ENCODE data around the gene AADACL3. TPM values are rescaled to one million over a fixed set of nuclear protein-coding genes. Genes with fewer than 3 reads are reported as not detected.
"Not testable (repeated sequence)": the region's sequence is repeated elsewhere in the genome, so short reads cannot be mapped to it uniquely, and the experiment has no call there.

The AADACL3 gene, protein sequence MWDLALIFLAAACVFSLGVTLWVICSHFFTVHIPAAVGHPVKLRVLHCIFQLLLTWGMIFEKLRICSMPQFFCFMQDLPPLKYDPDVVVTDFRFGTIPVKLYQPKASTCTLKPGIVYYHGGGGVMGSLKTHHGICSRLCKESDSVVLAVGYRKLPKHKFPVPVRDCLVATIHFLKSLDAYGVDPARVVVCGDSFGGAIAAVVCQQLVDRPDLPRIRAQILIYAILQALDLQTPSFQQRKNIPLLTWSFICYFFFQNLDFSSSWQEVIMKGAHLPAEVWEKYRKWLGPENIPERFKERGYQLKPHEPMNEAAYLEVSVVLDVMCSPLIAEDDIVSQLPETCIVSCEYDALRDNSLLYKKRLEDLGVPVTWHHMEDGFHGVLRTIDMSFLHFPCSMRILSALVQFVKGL
- polyA plus RNA-seq: not detected
- long read RNA-seq, donor 1: 0 reads
- long read RNA-seq, donor 2: 0 reads
- long read RNA-seq, donor 3: 0 reads
- long read RNA-seq, donor 4: 0 reads
- long read RNA-seq, donor 5: 0 reads
- long read RNA-seq, donor 6: 0 reads
- long read RNA-seq, donor 7: 0 reads
- long read RNA-seq, donor 8: 0 reads
- long read RNA-seq, donor 9: 0 reads
- long read RNA-seq, donor 10: 0 reads

DNA sequence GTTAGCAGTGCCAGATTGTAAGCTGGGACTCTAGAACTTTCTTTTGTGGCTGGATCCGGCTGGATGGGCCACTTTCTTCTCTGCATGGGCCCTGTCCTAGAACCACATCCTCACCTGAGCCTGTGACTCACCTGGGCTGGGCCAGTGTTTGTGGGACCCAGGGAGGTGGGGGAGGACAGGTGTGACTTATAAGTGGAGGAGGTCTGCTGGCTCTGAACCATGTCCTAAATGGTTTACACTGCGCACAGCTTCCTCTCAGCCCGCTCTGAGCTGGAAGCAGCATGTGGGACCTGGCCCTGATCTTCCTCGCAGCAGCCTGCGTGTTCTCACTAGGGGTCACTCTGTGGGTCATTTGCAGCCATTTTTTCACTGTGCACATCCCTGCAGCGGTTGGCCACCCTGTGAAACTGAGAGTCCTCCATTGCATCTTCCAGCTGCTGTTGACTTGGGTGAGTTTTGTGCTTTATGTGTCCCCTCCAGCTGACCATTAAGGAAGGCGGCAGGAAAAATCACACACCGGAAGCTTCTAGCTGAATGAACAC, at the start of gene AADACL3:
Gene AADACL3 (plus strand): TSS at position 215 of the 542 bp plus-strand sequence. CDS start 67 bp downstream, at position 282.
- H3K9me3 ChIP-seq (ENCODE audit: control insufficient read depth in 2 of 2, insufficient read depth in 1 of 2, low read depth in 1 of 2, low read length in 1 of 2): no peaks in the 10 kb centered on the region
- WGBS, 3 donors: 85 to 86% (median 86%) methylated on average over 8 of the region's 8 CpGs
- H3K4me3 ChIP-seq (ENCODE audit: low read depth in 1 of 3, low read length in 3 of 3): no peak within 1 kb of the TSS
- no peaks in the 10 kb centered on the region for H3K36me3 ChIP-seq (ENCODE audit: control insufficient read depth in 3 of 3, insufficient read depth in 2 of 3, low read depth in 1 of 3, low read length in 3 of 3)
- H3K27ac ChIP-seq (ENCODE audit: low read depth in 1 of 3, low read length in 2 of 3): no peak within 1 kb of the TSS
- no peak for DNase-seq
- no peaks in the 10 kb centered on the region for H3K4me1 ChIP-seq (ENCODE audit: control insufficient read depth in 3 of 3, insufficient read depth in 2 of 3, low read depth in 1 of 3, low read length in 2 of 3)
- H3K27me3 ChIP-seq (ENCODE audit: control insufficient read depth in 3 of 3, insufficient read depth in 3 of 3, low read length in 3 of 3): peaks cover 0 to 3% (median 0%) of the 10 kb centered on the region in 3 donors
- FAIRE-seq: no peak

GRCh38 chr1:12666141-12666735, 49.7 kb upstream of the AADACL3 start:
- no peak for FAIRE-seq
- 82 to 87% (median 84%) methylated on average over 15 of the region's 15 CpGs for WGBS, 3 donors

GRCh38 chr1:12669529-12670068, 46.3 kb upstream of the AADACL3 start:
- FAIRE-seq (no peak), DNase-seq (no peak)
- Histone ChIP-seq H3K4me3 (ENCODE audit: low read depth in 1 of 3, low read length in 3 of 3) (no peak overlapping the region), H3K36me3 (ENCODE audit: control insufficient read depth in 3 of 3, insufficient read depth in 2 of 3, low read depth in 1 of 3, low read length in 3 of 3) (no peaks in the 10 kb centered on the region), H3K27me3 (ENCODE audit: control insufficient read depth in 3 of 3, insufficient read depth in 3 of 3, low read length in 3 of 3) (no peaks in the 10 kb centered on the region), H3K9me3 (ENCODE audit: control insufficient read depth in 2 of 2, insufficient read depth in 1 of 2, low read depth in 1 of 2, low read length in 1 of 2) (peaks cover 0 to 11% of the 10 kb centered on the region in 2 donors), H3K27ac (ENCODE audit: low read depth in 1 of 3, low read length in 2 of 3) (no peak overlapping the region), H3K4me1 (ENCODE audit: control insufficient read depth in 3 of 3, insufficient read depth in 2 of 3, low read depth in 1 of 3, low read length in 2 of 3) (no peaks in the 10 kb centered on the region)
- WGBS, 3 donors: 47 to 76% (median 54%) methylated on average over 3 of the region's 3 CpGs

More at GRCh38 chr1:12666141-12666735, 49.7 kb upstream of the AADACL3 start:
- H3K4me3 ChIP-seq (ENCODE audit: low read depth in 1 of 3, low read length in 3 of 3): no peak overlapping the region
- no peaks in the 10 kb centered on the region for H3K27me3 ChIP-seq (ENCODE audit: control insufficient read depth in 3 of 3, insufficient read depth in 3 of 3, low read length in 3 of 3)
- no peak overlapping the region for H3K27ac ChIP-seq (ENCODE audit: low read depth in 1 of 3, low read length in 2 of 3)
- no peak for DNase-seq
- no peaks in the 10 kb centered on the region for H3K36me3 ChIP-seq (ENCODE audit: control insufficient read depth in 3 of 3, insufficient read depth in 2 of 3, low read depth in 1 of 3, low read length in 3 of 3)
- H3K9me3 ChIP-seq (ENCODE audit: control insufficient read depth in 2 of 2, insufficient read depth in 1 of 2, low read depth in 1 of 2, low read length in 1 of 2): peaks cover 0 to 19% of the 10 kb centered on the region in 2 donors
- H3K4me1 ChIP-seq (ENCODE audit: control insufficient read depth in 3 of 3, insufficient read depth in 2 of 3, low read depth in 1 of 3, low read length in 2 of 3): no peaks in the 10 kb centered on the region

GRCh38 chr1:12674358-12674757, 41.6 kb upstream of the AADACL3 start:
- H3K27ac ChIP-seq (ENCODE audit: low read depth in 1 of 3, low read length in 2 of 3): no peak overlapping the region
- no peak overlapping the region for H3K4me3 ChIP-seq (ENCODE audit: low read depth in 1 of 3, low read length in 3 of 3)
- no peaks in the 10 kb centered on the region for H3K36me3 ChIP-seq (ENCODE audit: control insufficient read depth in 3 of 3, insufficient read depth in 2 of 3, low read depth in 1 of 3, low read length in 3 of 3)
- H3K4me1 ChIP-seq (ENCODE audit: control insufficient read depth in 3 of 3, insufficient read depth in 2 of 3, low read depth in 1 of 3, low read length in 2 of 3): no peaks in the 10 kb centered on the region
- H3K9me3 ChIP-seq (ENCODE audit: control insufficient read depth in 2 of 2, insufficient read depth in 1 of 2, low read depth in 1 of 2, low read length in 1 of 2): no peaks in the 10 kb centered on the region
- DNase-seq (no peak), FAIRE-seq (no peak)
- H3K27me3 ChIP-seq (ENCODE audit: control insufficient read depth in 3 of 3, insufficient read depth in 3 of 3, low read length in 3 of 3): peaks cover 0 to 3% (median 0%) of the 10 kb centered on the region in 3 donors

DNA sequence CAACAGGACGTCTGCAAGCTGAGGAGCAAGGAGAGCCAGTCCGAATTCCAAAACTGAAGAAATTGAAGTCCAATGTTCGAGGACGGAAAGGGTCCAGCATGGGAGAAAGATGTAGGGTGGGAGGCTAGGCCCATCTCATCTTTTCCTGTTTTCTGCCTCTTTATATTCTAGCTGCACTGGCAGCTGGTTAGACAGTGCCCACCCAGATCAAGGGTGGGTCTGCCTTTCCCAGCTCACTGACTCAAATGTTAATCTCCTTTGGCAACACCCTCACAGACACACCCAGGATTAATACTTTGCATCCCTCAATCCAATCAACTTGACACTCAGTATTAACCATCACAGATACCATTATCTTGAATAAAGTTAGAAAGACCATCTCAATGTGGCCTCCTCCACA, 39.8 kb upstream of the AADACL3 start:
- H3K4me3 ChIP-seq (ENCODE audit: low read depth in 1 of 3, low read length in 3 of 3); H3K27ac ChIP-seq (ENCODE audit: low read depth in 1 of 3, low read length in 2 of 3); H3K36me3 ChIP-seq (ENCODE audit: control insufficient read depth in 3 of 3, insufficient read depth in 2 of 3, low read depth in 1 of 3, low read length in 3 of 3); H3K9me3 ChIP-seq (ENCODE audit: control insufficient read depth in 2 of 2, insufficient read depth in 1 of 2, low read depth in 1 of 2, low read length in 1 of 2); DNase-seq; H3K27me3 ChIP-seq (ENCODE audit: control insufficient read depth in 3 of 3, insufficient read depth in 3 of 3, low read length in 3 of 3); FAIRE-seq; H3K4me1 ChIP-seq (ENCODE audit: control insufficient read depth in 3 of 3, insufficient read depth in 2 of 3, low read depth in 1 of 3, low read length in 2 of 3): not testable (repeated sequence)
- 73 to 82% (median 81%) methylated on average over 4 of the region's 4 CpGs for WGBS, 3 donors

DNA sequence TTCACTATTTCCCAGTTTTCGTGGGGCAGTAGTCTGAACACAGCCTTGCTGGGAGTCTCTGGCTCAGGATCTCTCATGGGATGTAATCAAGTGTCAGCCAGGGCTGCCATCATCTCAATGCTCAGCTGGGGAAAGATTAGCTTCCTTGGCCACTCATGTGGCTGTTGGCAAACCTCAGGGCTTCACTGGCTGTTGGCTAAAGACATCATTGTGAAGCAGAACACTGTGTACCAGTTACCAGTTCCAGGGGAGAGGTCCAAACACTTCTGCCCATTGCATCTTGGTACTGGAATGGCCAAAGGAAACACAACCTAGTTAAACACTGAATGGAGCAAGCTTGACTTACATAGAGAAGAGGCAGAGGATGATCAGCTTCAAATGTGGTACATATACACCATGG, 38.3 kb upstream of the AADACL3 start:
- Histone ChIP-seq H3K27me3 (ENCODE audit: control insufficient read depth in 3 of 3, insufficient read depth in 3 of 3, low read length in 3 of 3) (peaks cover 0 to 3% (median 0%) of the 10 kb centered on the region in 3 donors), H3K4me3 (ENCODE audit: low read depth in 1 of 3, low read length in 3 of 3) (no peak overlapping the region), H3K4me1 (ENCODE audit: control insufficient read depth in 3 of 3, insufficient read depth in 2 of 3, low read depth in 1 of 3, low read length in 2 of 3) (no peaks in the 10 kb centered on the region), H3K9me3 (ENCODE audit: control insufficient read depth in 2 of 2, insufficient read depth in 1 of 2, low read depth in 1 of 2, low read length in 1 of 2) (peaks cover 0 to 2% of the 10 kb centered on the region in 2 donors), H3K36me3 (ENCODE audit: control insufficient read depth in 3 of 3, insufficient read depth in 2 of 3, low read depth in 1 of 3, low read length in 3 of 3) (no peaks in the 10 kb centered on the region), H3K27ac (ENCODE audit: low read depth in 1 of 3, low read length in 2 of 3) (no peak overlapping the region)
- WGBS, 3 donors: 78 to 85% (median 79%) methylated on average over 1 of the region's 1 CpG
- DNase-seq (no peak), FAIRE-seq (no peak)

DNA sequence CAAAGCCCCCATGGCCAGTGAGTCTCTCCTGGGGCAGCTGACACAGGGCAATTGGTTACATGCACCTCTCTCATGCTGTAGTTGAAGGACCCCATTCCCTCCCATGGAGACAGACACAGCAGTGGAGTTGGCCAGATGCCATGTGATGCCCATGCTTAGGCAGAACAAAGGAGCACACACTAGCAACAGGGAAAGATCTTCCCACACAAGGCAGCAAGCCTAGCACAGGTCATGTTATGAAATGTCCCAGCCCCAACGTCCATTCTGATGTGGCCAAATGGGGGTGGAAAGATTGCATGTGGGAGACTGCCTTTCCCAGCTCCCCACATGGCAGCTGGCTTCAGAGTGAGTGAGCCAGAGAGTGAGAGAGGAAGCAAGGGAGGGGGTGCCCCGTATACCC, 37.6 kb upstream of the AADACL3 start:
- H3K36me3 ChIP-seq (ENCODE audit: control insufficient read depth in 3 of 3, insufficient read depth in 2 of 3, low read depth in 1 of 3, low read length in 3 of 3): no peaks in the 10 kb centered on the region
- H3K27ac ChIP-seq (ENCODE audit: low read depth in 1 of 3, low read length in 2 of 3): no peak overlapping the region

GRCh38 chr1:12678820-12679219, 37.1 kb upstream of the AADACL3 start:
- DNase-seq: no peak
- Histone ChIP-seq H3K4me1 (ENCODE audit: control insufficient read depth in 3 of 3, insufficient read depth in 2 of 3, low read depth in 1 of 3, low read length in 2 of 3) (no peaks in the 10 kb centered on the region), H3K9me3 (ENCODE audit: control insufficient read depth in 2 of 2, insufficient read depth in 1 of 2, low read depth in 1 of 2, low read length in 1 of 2) (peaks cover 0 to 2% of the 10 kb centered on the region in 2 donors), H3K4me3 (ENCODE audit: low read depth in 1 of 3, low read length in 3 of 3) (no peak overlapping the region), H3K27ac (ENCODE audit: low read depth in 1 of 3, low read length in 2 of 3) (no peak overlapping the region), H3K27me3 (ENCODE audit: control insufficient read depth in 3 of 3, insufficient read depth in 3 of 3, low read length in 3 of 3) (peaks cover 0 to 3% (median 0%) of the 10 kb centered on the region in 3 donors), H3K36me3 (ENCODE audit: control insufficient read depth in 3 of 3, insufficient read depth in 2 of 3, low read depth in 1 of 3, low read length in 3 of 3) (no peaks in the 10 kb centered on the region)
- FAIRE-seq: no peak
- 60 to 89% (median 84%) methylated on average over 3 of the region's 3 CpGs for WGBS, 3 donors

More for the DNA sequence above, 37.6 kb upstream of the AADACL3 start:
- WGBS, 3 donors: 30 to 68% (median 57%) methylated on average over 2 of the region's 2 CpGs
- no peak for FAIRE-seq
- H3K9me3 ChIP-seq (ENCODE audit: control insufficient read depth in 2 of 2, insufficient read depth in 1 of 2, low read depth in 1 of 2, low read length in 1 of 2): peaks cover 0 to 2% of the 10 kb centered on the region in 2 donors
- H3K4me1 ChIP-seq (ENCODE audit: control insufficient read depth in 3 of 3, insufficient read depth in 2 of 3, low read depth in 1 of 3, low read length in 2 of 3): no peaks in the 10 kb centered on the region
- no peak for DNase-seq
- no peak overlapping the region for H3K4me3 ChIP-seq (ENCODE audit: low read depth in 1 of 3, low read length in 3 of 3)
- peaks cover 0 to 3% (median 0%) of the 10 kb centered on the region in 3 donors for H3K27me3 ChIP-seq (ENCODE audit: control insufficient read depth in 3 of 3, insufficient read depth in 3 of 3, low read length in 3 of 3)
